Activated naive CD4-positive, alpha-beta T cell (primary cell): Measurements from ENCODE around the gene BFAR.
"Not testable (repeated sequence)": the region's sequence is repeated elsewhere in the genome, so short reads cannot be mapped to it uniquely, and the experiment has no call there.

Experiments used
- DNase-seq, 4 experiments: peaks; one replicate each; lab custom pipeline; 2025; lab: John Stamatoyannopoulos, UW

Gene BFAR, protein sequence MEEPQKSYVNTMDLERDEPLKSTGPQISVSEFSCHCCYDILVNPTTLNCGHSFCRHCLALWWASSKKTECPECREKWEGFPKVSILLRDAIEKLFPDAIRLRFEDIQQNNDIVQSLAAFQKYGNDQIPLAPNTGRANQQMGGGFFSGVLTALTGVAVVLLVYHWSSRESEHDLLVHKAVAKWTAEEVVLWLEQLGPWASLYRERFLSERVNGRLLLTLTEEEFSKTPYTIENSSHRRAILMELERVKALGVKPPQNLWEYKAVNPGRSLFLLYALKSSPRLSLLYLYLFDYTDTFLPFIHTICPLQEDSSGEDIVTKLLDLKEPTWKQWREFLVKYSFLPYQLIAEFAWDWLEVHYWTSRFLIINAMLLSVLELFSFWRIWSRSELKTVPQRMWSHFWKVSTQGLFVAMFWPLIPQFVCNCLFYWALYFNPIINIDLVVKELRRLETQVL

DNA sequence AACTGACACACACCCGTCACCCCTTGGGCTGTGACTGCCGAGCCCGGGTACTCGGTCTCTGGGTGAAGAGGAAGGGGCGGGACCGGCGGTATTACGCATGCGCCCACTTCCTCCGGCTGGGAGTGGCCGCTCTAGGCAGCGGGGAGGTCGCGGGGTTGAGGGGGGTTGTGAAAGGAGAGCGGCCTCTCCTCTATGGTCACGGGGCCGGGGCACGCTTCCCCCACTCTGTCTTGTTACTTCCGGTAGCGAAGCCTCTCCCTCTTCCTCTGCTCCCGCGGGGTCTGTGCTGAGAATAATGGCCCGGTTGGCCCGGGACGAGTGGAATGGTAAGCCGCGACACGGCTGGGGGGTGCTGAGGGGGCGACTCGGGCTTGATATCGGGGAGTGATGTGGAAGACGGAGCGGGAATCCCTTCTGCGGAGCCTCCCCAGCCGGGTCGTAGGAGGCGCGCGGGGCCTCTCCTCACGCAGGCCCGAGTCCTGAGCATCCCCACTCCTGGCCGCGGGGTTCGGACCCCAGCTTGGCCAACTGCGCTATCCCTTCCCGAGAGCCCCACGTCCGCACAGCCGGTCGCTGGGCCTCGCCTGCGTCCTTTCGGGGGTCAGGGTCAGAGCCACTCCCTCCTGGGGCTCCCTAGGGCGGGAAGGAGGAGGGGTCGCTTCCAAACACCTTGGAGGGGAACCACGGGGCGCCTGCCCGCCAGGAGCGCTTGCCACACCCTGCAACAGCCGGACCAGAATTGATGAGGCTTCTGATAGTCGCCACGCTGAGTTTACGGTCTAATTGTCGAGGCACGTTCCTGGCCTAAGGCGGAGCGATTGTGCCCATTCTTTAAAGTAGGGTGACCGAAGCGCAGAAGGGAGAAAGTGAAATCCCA, at the start of gene BFAR:
BFAR (plus strand) TSS at position 259 of the 877 bp plus-strand sequence. CDS start 11,396 bp downstream, outside the sequence.
- peak; percentile 95 to 99 (median 98) for DNase-seq

DNA sequence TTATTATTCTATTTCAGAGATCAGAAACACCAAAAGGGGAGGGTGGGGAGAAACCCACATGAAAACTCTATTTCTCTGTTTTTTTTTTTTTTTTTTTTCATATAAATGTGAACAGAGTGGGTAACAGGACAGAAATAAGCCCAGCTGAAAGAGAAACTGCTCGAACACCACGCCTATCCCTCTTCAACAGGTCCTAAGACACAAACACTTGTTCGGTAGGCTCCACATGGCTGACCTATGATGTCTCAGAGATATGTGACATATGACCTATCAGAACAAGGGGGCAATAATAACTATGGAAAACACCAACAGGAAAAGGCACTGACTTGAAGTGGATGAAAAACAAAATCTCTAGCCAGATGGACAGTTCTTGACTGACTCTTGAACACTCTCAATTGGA, 47.5 kb upstream of the BFAR start:
- no peak for DNase-seq

DNA sequence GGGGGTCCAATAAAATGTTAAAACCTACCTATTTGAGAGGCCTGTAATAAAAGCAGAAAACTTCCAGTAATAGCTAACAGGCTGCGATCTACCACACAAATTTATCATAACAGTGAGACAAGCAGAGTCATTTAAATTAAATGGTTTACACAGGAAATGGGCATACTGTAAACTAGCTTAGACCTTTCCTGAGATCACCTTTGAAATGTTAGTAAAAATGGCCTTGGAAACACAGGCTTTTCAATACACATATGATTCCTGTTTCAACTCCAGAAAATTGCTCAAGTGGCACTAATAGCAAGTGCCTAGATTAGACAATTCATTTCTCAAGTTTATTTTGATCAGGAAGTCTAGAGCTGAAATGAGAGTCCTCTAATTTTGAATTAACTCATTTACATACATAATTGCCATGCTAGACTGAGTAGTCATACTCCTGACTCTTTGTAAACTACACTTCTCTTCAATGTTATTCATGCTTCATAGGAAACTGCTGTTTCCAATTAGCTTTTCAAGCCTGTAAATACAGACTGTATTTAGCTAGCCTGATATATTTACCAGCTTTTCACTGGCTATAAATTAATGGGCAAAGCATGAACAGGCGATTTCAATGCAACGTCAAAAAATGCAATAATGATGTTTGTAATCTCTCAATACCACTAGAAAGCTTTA, 46.0 kb upstream of the BFAR start:
- DNase-seq, result no peak

DNA sequence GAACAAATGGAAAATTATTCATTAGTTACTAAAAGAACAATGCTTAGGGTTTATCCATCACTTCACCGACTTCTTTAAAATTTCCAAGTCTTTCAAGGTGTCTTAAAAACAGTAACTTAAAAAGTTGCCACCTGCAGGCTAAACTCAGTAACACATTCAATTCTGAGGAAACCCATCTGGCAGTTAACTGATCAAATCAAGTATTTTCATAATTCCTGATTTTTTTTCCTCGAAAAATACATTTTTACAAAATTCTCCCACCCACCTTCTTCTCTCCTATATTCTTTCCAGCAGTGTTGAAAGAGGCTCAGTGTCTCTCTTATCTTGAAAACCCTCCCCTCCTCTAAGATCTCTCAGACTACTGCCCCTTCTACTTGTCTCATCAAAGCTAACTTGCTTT, 32.6 kb upstream of the BFAR start:
- no peak for DNase-seq

DNA sequence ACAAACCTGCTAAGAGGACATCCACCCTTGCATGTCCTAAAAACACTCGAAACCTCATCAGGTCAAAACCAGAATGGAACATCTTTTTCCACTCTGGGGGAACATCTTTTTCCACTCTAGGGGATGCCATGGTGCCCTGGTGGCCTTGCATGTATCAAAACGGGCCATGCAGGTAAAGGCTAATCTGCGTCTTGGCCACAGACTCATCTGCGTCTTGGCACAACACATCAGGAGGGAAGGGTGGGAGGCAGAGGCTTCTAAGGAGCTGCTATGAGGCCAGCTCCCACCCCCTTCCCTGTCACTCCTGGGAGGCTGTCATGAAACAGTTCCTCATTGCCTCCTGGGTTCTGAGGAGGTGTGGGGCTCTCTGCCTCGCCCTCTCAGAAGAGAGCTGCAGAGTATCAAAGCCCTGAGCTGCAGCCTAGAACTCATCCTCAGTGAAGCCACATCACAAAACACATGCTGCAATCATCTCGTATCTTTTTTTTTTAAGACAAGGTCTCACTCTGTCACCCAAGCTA, 30.2 kb upstream of the BFAR start:
- no peak for DNase-seq

DNA sequence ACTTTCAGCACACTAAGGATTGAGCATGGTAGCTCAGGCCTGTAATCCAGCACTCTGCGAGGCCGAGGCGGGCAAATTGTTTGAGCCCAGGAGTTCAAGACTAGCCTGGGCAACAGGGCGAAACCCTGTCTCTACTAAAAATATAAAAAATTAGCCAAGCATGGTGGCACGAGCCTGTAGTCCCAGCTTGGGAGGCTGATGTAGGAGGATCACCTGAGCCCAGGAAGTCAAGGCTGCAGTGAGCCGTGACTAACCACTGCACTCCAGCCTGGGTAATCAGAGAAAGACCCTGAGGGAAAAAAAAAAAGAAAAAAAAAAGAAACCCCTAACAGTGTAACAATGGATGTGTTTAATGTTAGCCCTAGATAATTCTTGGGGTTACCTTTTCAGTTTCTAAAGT, 26.6 kb upstream of the BFAR start:
- no peak for DNase-seq

DNA sequence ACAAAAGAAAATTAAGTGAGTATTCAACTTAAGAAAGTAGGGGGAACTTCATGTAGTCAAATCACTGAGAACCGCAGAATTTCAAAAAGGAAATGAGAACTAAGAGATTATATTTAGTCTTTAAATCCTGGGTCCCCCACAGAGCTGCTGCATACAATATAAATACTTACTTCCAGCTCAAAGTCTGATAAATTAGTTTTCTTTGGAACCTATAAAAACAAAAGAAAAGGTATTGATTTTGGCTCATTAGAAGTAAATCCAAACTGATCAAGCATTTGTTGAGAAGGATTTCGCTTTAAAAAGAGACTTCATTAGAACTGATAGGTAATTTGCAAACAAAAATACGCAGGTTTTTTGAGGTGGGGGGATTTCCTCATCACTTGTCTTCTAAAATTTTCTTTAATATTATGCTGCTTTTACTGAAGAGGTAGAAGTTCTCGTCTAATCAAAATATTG, 24.6 kb upstream of the BFAR start:
- DNase-seq, result no peak

DNA sequence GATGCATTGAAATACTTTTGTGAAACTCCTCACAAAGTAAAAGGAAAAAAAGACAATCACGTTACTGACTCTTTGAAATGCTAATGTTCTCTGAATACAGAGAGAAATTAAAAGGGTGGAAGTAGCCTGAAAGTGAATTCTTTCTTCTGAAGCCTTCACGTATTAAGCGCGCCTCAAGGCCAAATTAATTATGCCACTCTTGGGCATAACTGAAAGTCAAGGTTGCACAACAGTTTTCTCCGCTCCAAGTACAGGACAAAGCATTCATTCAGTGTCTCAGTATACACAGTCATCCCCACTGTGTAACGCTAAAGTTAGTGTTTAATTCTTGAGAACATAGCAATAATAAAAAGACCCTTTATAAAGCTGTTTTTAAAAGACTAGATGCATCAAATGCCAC, 24.1 kb upstream of the BFAR start:
- DNase-seq, result no peak

DNA sequence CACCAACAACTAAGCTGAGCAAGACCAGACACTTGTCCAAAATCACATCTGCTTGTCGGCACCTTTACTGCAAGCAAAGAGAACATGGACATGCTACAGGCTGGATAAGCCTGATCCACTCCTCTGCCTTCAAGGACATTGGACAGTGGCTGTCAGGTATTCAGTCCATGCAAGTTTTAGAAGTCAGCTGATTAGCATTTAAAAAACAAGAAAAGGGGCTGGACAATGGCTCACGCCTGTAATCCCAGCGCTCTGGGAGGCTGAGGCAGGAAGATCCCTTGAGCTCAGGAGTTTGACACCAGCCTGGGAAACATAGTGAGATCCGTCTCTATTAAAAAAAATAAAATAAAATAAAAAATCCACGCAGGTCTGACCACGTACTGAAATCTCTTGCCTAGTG, 23.0 kb upstream of the BFAR start:
- no peak for DNase-seq

DNA sequence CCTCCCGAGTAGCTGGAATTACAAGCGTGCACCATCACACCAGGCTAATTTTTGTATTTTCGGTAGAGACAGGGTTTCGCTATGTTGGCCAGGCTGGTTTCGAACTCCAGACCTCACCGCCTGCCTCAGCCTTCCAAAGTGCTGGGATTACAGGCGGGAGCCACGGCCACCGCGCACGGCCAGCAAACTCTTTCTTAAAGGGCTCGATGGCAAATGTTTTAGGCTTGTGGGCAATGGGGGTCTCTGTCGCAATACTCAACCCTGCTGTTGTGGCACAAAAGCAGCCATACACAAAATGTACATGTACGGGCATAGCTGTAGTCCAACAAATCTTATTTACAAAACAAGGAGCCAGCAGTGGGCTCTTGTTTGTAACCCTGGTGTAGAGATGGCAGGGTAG, 21.1 kb upstream of the BFAR start:
- DNase-seq, result no peak

DNA sequence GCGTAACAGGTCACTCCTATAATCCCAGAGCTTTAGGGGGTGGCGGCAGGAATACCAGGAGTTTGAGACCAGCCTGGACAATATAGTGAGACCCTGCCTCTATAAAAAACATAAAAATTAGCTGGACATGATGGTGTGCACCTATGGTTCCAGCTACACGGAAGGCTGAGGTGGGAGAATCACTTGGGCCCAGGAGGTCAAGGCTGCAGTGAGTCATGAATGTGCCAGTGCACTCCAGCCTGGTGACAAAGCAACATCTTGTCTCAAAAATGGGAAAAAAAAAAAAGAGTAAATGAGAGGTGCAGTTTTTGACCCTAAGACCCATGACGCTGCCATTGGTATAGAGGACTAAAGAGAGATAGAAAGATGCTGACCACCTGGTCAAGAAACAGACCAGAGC, 18.8 kb upstream of the BFAR start:
- DNase-seq, result no peak

DNA sequence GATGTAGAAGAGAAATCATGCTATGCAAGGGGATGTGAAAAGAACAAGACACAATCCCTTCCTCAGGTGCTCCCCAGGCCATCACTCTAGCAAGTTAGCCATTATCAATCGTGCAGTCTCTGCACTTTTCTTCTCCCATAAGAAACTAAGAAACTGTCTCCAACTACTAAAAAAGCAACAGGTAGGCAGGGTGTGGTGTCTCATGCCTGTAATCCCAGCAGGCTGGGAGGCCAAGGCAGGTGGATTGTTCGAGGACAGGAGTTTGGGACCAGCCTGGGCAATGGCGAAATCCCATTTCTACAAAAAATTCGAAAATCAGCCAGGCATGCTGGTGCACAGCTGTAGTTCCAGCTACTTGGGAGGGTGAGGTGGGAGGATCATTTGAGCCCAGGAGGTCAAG, 16.5 kb upstream of the BFAR start:
- no peak for DNase-seq

DNA sequence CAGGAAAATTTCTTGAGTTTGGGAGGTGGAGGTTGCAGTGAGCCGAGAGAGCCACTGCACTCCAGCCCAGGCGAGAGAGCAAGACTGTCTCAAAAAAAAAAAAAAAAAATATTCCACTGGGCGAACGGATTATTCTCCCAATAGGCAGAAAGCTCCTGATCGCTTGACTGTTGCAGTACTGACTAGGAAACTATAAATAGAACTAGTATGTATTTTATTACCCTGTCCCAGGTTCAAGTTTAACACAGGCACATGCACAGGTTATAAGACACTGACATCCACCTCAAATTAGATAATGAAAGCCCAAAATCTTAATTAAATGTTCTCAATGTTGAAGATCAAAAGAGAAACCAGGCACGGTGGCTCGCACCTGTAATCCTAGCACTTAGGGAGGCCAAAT, 14.2 kb upstream of the BFAR start:
- no peak for DNase-seq

DNA sequence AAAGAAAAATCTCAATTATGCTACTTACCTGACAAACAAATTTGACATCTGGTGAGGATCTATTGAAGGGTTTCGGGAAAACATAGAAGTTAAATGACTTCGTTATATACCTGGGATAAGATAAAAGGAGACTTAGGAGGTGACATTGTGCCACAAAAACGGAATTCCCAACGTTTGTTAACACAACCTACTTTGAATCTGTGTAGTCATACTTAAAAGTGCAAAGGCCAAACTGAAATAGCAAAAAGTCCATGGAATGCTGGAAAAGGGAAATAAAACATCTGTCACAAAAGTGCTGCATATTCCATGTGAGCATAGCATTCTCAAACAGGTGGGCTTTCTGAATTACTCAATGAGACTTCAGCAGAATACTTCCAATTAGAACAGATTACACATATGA, 5.7 kb upstream of the BFAR start:
- no peak for DNase-seq

DNA sequence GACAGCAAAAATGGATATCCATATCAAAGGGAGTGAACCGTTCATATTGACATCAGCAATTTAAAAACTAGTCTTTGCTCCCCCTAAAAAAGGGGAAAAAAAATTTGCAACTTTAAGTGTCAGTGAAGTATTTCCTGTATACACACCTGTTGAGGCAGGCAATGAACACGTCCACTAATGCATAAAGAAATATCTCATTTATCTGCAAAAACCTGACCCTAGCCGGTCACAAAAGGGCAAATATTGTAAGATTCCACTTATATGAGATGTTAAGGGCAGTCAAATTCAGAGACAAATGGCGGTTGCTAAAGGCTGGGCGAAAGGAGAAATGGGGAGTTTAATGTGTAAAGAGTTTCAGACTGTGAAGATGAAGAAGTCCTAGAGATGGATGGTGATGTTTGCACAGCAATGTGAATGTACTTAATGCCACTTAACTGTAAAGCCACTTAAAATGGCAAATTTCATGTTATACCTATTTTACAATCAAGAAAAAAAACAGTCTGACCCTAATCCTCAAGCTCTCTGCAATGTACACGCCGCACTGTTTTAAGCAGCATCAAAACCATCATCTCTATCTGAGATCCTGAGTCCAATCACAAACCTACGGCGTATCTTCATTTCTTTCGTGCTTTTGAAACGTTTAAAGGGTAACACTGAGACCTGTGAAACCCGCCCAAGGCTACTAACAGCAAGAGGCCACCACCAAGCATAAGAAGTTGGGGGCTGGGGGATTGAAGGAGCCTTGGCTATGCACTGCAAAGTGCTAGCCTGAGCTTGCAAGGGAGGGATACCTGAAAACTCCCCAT, 3.7 kb upstream of the BFAR start:
- DNase-seq, result no peak

DNA sequence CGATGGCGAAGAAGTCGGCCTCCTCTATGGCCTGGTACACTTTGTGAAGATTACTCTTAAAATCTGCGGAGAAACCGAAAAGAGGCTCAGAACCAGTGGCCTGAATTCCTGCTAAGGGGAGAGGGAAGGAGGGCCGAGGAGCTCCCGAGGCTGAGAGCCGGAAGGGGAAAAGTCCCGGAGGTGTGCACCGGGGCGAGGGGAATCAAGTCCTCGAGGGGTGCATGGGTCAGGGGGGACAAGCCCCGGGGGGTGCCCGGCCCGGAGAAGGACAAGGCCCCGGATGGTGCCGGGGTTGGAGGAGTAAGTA, 3.2 kb upstream of the BFAR start:
- peak in 1 of 4 experiments; percentile 29 for DNase-seq

DNA sequence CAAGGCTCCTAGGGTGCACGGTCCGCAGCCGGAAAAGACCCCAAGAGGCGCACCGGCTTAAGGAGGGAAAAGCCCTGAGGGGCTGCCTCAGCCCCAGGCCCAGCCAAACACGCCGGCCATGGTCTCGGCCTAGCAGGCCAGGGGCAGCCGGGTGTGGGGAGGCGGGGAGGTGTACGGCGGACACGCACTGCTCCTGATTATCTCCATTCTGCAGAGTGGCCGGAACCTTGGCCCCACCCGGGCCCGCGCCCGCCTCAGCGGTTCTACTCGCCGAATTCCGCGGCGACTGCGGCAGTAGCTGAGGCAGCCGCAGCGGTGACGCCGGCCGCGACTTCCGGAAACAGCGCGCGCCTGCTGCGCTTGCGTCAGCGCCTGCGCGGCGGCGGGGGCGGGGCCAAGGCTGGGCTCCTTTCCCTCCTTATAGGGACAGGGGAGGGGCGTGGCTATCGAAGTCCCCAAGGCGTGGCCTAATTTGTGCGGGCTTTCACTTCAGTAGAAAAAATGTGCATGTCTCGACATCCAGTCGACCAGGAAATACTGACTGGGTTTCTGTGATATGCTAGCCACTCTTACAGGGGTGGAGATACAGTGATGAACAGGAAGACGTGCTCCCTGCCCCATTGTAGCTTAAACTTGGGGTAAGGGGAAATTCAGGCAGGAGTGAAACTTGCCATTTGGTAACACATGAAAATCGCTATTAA, 2.7 kb upstream of the BFAR start, which contains the start of gene PARN:
PARN (minus strand) TSS at position 342 of the 701 bp plus-strand sequence; CDS start at position 207, 135 bp downstream.
- DNase-seq, result peak; percentile 90 to 97 (median 94)

DNA sequence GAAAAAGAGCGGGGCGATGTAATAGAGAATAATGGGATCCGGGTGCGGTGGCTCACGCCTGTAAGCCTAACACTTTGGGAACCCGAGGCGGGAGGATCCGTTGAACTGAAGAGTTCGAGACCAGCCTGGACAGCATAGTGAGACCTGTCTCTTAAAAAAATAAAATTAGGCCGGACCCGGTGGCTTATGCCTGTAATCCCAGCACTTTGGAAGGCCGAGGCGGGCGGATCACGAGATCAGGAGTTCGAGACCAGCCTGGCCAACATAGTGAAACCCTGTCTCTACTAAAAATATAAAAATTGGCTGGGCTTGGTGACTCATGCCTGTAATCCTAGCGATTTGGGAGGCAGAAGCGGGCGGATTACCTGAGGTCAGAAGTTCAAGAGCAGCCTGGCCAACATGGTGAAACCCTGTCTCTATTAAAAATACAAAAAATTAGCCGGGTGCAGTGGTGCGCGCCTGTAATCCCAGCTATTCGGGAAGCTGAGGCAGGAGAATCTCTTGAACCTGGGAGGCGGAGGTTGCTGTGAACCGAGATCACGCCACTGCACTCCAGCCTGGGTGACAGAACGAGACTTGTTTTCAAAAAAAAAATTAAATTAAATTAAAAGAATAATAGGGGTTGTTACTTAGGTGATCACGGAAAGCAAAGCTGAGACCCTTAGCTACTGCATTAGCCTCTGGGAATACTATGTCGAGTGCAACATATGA, 2.0 kb upstream of the BFAR start:
- DNase-seq, result not testable (repeated sequence)

DNA sequence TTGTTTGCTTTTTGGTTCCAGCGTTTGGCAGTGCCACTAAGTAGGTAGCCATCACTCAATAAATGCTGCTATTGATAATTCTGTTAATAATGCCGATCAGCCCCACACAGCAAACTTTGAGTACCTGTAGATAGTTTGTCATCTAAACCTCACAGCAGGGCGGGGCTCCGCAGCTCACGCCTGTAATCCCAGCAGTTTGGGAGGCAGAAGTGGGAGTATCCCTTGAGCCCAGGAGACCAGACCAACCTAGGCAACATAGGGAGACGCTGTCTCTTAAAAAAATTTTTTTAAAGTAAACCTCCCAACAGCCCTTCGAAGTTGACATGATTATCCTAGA, 1.6 kb downstream of the BFAR start:
- no peak for DNase-seq
